Measurements from ENCODE around the gene MAP3K14.
"Not testable (repeated sequence)": the region's sequence is repeated elsewhere in the genome, so short reads cannot be mapped to it uniquely, and the experiment has no call there.

The MAP3K14 gene

GRCh38 chr17:45256114-45256966 lies 60.5 kb downstream of the MAP3K14 start:
- Histone ChIP-seq H3K4me1 (ENCODE audit: control insufficient read depth, low read depth, low read length) (peaks cover 15% of the 10 kb centered on the region), H3K27me3 (ENCODE audit: control insufficient read depth, insufficient read depth, low read length) (peaks cover 19% of the 10 kb centered on the region), H3K9me3 (ENCODE audit: control insufficient read depth, low read depth, low read length) (no peaks in the 10 kb centered on the region), H3K4me3 (ENCODE audit: low read length) (peak overlapping the region; percentile 17), H3K9ac (ENCODE audit: low read length) (no peak overlapping the region), H3K36me3 (ENCODE audit: control insufficient read depth, low read depth, low read length) (no peaks in the 10 kb centered on the region), H3K27ac (ENCODE audit: low read length) (no peak overlapping the region)

GRCh38 chr17:45255358-45255757 lies 61.5 kb downstream of the MAP3K14 start:
- Histone ChIP-seq H3K4me1 (ENCODE audit: control insufficient read depth, low read depth, low read length) (peaks cover 13% of the 10 kb centered on the region), H3K9me3 (ENCODE audit: control insufficient read depth, low read depth, low read length) (no peaks in the 10 kb centered on the region), H3K9ac (ENCODE audit: low read length) (no peak overlapping the region), H3K36me3 (ENCODE audit: control insufficient read depth, low read depth, low read length) (no peaks in the 10 kb centered on the region), H3K27me3 (ENCODE audit: control insufficient read depth, insufficient read depth, low read length) (peaks cover 9% of the 10 kb centered on the region), H3K27ac (ENCODE audit: low read length) (no peak overlapping the region), H3K4me3 (ENCODE audit: low read length) (no peak overlapping the region)

GRCh38 chr17:45253879-45254278 lies 62.9 kb downstream of the MAP3K14 start:
- Histone ChIP-seq H3K36me3 (ENCODE audit: control insufficient read depth, low read depth, low read length) (peaks cover 4% of the 10 kb centered on the region), H3K4me1 (ENCODE audit: control insufficient read depth, low read depth, low read length) (peaks cover 15% of the 10 kb centered on the region), H3K4me3 (ENCODE audit: low read length) (no peak overlapping the region), H3K27me3 (ENCODE audit: control insufficient read depth, insufficient read depth, low read length) (peaks cover 5% of the 10 kb centered on the region), H3K9ac (ENCODE audit: low read length) (no peak overlapping the region), H3K27ac (ENCODE audit: low read length) (no peak overlapping the region), H3K9me3 (ENCODE audit: control insufficient read depth, low read depth, low read length) (no peaks in the 10 kb centered on the region)

- H3K27me3 ChIP-seq (ENCODE audit: control insufficient read depth, insufficient read depth, low read length); H3K4me3 ChIP-seq (ENCODE audit: low read length); H3K9ac ChIP-seq (ENCODE audit: low read length); H3K9me3 ChIP-seq (ENCODE audit: control insufficient read depth, low read depth, low read length); H3K36me3 ChIP-seq (ENCODE audit: control insufficient read depth, low read depth, low read length); H3K27ac ChIP-seq (ENCODE audit: low read length): not testable (repeated sequence)
- H3K4me1 ChIP-seq (ENCODE audit: control insufficient read depth, low read depth, low read length): peaks cover 18% of the 10 kb centered on the region
These were observed 63.6 kb downstream of the MAP3K14 start for GRCh38 chr17:45253237-45253636.

- no peak overlapping the region for H3K4me3 ChIP-seq (ENCODE audit: low read length)
- no peaks in the 10 kb centered on the region for H3K27me3 ChIP-seq (ENCODE audit: control insufficient read depth, insufficient read depth, low read length)
- H3K9me3 ChIP-seq (ENCODE audit: control insufficient read depth, low read depth, low read length): no peaks in the 10 kb centered on the region
- peaks cover 12% of the 10 kb centered on the region for H3K4me1 ChIP-seq (ENCODE audit: control insufficient read depth, low read depth, low read length)
- no peak overlapping the region for H3K27ac ChIP-seq (ENCODE audit: low read length)
- peaks cover 4% of the 10 kb centered on the region for H3K36me3 ChIP-seq (ENCODE audit: control insufficient read depth, low read depth, low read length)
- no peak overlapping the region for H3K9ac ChIP-seq (ENCODE audit: low read length)
These were observed 64.9 kb downstream of the MAP3K14 start for GRCh38 chr17:45251931-45252330.

- Histone ChIP-seq H3K4me1 (ENCODE audit: control insufficient read depth, low read depth, low read length) (peaks cover 9% of the 10 kb centered on the region), H3K27me3 (ENCODE audit: control insufficient read depth, insufficient read depth, low read length) (peaks cover 4% of the 10 kb centered on the region), H3K4me3 (ENCODE audit: low read length) (peak overlapping the region; percentile 77), H3K9me3 (ENCODE audit: control insufficient read depth, low read depth, low read length) (no peaks in the 10 kb centered on the region), H3K27ac (ENCODE audit: low read length) (no peak overlapping the region), H3K9ac (ENCODE audit: low read length) (peak overlapping the region; percentile 78), H3K36me3 (ENCODE audit: control insufficient read depth, low read depth, low read length) (peaks cover 4% of the 10 kb centered on the region)
These were observed 68.5 kb downstream of the MAP3K14 start for GRCh38 chr17:45248132-45248957.

- no peaks in the 10 kb centered on the region for H3K9me3 ChIP-seq (ENCODE audit: control insufficient read depth, low read depth, low read length)
- peaks cover 9% of the 10 kb centered on the region for H3K4me1 ChIP-seq (ENCODE audit: control insufficient read depth, low read depth, low read length)
- peak overlapping the region; percentile 78 for H3K9ac ChIP-seq (ENCODE audit: low read length)
- no peak overlapping the region for H3K27ac ChIP-seq (ENCODE audit: low read length)
- peaks cover 6% of the 10 kb centered on the region for H3K27me3 ChIP-seq (ENCODE audit: control insufficient read depth, insufficient read depth, low read length)
- H3K36me3 ChIP-seq (ENCODE audit: control insufficient read depth, low read depth, low read length): peaks cover 4% of the 10 kb centered on the region
- H3K4me3 ChIP-seq (ENCODE audit: low read length): peak overlapping the region; percentile 77
These were observed 69.2 kb downstream of the MAP3K14 start for GRCh38 chr17:45247429-45248131.

GRCh38 chr17:45246861-45247428 lies 69.9 kb downstream of the MAP3K14 start:
- peak overlapping the region; percentile 60 for H3K9ac ChIP-seq (ENCODE audit: low read length)
- H3K36me3 ChIP-seq (ENCODE audit: control insufficient read depth, low read depth, low read length): peaks cover 4% of the 10 kb centered on the region

GRCh38 chr17:45246338-45246737 lies 70.5 kb downstream of the MAP3K14 start:
- Histone ChIP-seq H3K4me1 (ENCODE audit: control insufficient read depth, low read depth, low read length) (peaks cover 9% of the 10 kb centered on the region), H3K9me3 (ENCODE audit: control insufficient read depth, low read depth, low read length) (no peaks in the 10 kb centered on the region), H3K27me3 (ENCODE audit: control insufficient read depth, insufficient read depth, low read length) (peaks cover 13% of the 10 kb centered on the region), H3K9ac (ENCODE audit: low read length) (no peak overlapping the region), H3K4me3 (ENCODE audit: low read length) (peak overlapping the region; percentile 77), H3K27ac (ENCODE audit: low read length) (no peak overlapping the region), H3K36me3 (ENCODE audit: control insufficient read depth, low read depth, low read length) (peaks cover 4% of the 10 kb centered on the region)

More at GRCh38 chr17:45246861-45247428, 69.9 kb downstream of the MAP3K14 start:
- Histone ChIP-seq H3K9me3 (ENCODE audit: control insufficient read depth, low read depth, low read length) (no peaks in the 10 kb centered on the region), H3K4me1 (ENCODE audit: control insufficient read depth, low read depth, low read length) (peaks cover 9% of the 10 kb centered on the region), H3K27me3 (ENCODE audit: control insufficient read depth, insufficient read depth, low read length) (peaks cover 12% of the 10 kb centered on the region), H3K27ac (ENCODE audit: low read length) (no peak overlapping the region), H3K4me3 (ENCODE audit: low read length) (peak overlapping the region; percentile 77)

GRCh38 chr17:45244725-45245656 lies 71.8 kb downstream of the MAP3K14 start:
- H3K4me3 ChIP-seq (ENCODE audit: low read length): no peak overlapping the region
- H3K9ac ChIP-seq (ENCODE audit: low read length): no peak overlapping the region
- peaks cover 26% of the 10 kb centered on the region for H3K27me3 ChIP-seq (ENCODE audit: control insufficient read depth, insufficient read depth, low read length)
- peaks cover 12% of the 10 kb centered on the region for H3K4me1 ChIP-seq (ENCODE audit: control insufficient read depth, low read depth, low read length)
- no peak overlapping the region for H3K27ac ChIP-seq (ENCODE audit: low read length)
- H3K36me3 ChIP-seq (ENCODE audit: control insufficient read depth, low read depth, low read length): peaks cover under 1% of the 10 kb centered on the region
- no peaks in the 10 kb centered on the region for H3K9me3 ChIP-seq (ENCODE audit: control insufficient read depth, low read depth, low read length)

All from iPS-18a (cell line).